PC-3 (cell line): ENCODE measurements around the gene PLEKHO2. TPM values are rescaled to one million over a fixed set of nuclear protein-coding genes. Genes with fewer than 3 reads are reported as not detected.

Source experiments
- ATAC-seq: fragments of 200-7000 bp; cut with Tn5 transposase; 2 replicates; pipeline ENCODE4 v1.9.1; 2020; ENCODE audit warnings: mild to moderate bottlenecking, moderate library complexity
- BruUV-seq: library from RNA; stranded (reverse); fragments of 400-500 nt; replicated peaks from 2 replicates; lab custom pipeline; 2021; lab: Mats Ljungman, UMichigan
- CTCF ChIA-PET: fragments of 300-600 bp; sonication (Branson Sonifier 250); formaldehyde crosslinking; loops from one replicate; lab custom pipeline; 2022; ENCODE audit warnings: antibody characterized with exemption; lab: Charles Lee
- POLR2A ChIA-PET: fragments of 300-600 bp; sonication (Branson Sonifier 250); formaldehyde crosslinking; loops from one replicate; lab custom pipeline; 2022; ENCODE audit warnings: antibody characterized with exemption; ENCODE audit not compliant: unreplicated experiment; lab: Charles Lee
- DNase-seq: peaks from one replicate; pipeline ENCODE4 v3.0.0-alpha.2; 2015
- H2AFZ ChIP-seq: fragments of 300-600 bp; sonication (generic); 2 replicates; pipeline ENCODE4 v1.6.0; 2016; ENCODE audit warnings: antibody characterized with exemption, low read length
- H3F3A ChIP-seq: fragments of 300-600 bp; sonication (generic); one replicate; pipeline ENCODE4 v1.6.0; 2017; ENCODE audit warnings: antibody characterized with exemption, low read length, control low read depth, mild to moderate bottlenecking; ENCODE audit not compliant: unreplicated experiment
- H3K27ac ChIP-seq: fragments of 300-600 bp; sonication (generic); 2 replicates; pipeline ENCODE4 v1.5.1; 2016; ENCODE audit warnings: mild to moderate bottlenecking, low read length
- H3K27me3 ChIP-seq: fragments of 300-600 bp; sonication (generic); 2 replicates; pipeline ENCODE4 v1.6.1; 2016; ENCODE audit warnings: low read length, mixed read lengths
- H3K36me3 ChIP-seq: fragments of 300-600 bp; sonication (generic); 2 replicates; pipeline ENCODE4 v1.6.1; 2016; ENCODE audit warnings: low read depth, mixed run types, low read length, mixed read lengths
- H3K4me1 ChIP-seq: fragments of 300-600 bp; sonication (generic); 2 replicates; pipeline ENCODE4 v1.5.1; 2016; ENCODE audit warnings: low read length; ENCODE audit not compliant: insufficient read depth
- H3K4me2 ChIP-seq: fragments of 300-600 bp; sonication (generic); 2 replicates; pipeline ENCODE4 v1.6.0; 2016; ENCODE audit warnings: low read length
- H3K4me3 ChIP-seq: fragments of 300-600 bp; sonication (generic); 2 replicates; pipeline ENCODE4 v1.5.1; 2016; ENCODE audit warnings: mild to moderate bottlenecking, low read length, mixed read lengths
- H3K79me2 ChIP-seq: fragments of 300-600 bp; sonication (generic); 2 replicates; pipeline ENCODE4 v1.6.1; 2017; ENCODE audit warnings: low read length, mixed read lengths
- H3K9ac ChIP-seq: fragments of 300-600 bp; sonication (generic); 2 replicates; pipeline ENCODE4 v1.6.0; 2016; ENCODE audit warnings: mild to moderate bottlenecking, low read length
- H3K9me2 ChIP-seq: fragments of 300-600 bp; sonication (generic); replicated peaks from 2 replicates; pipeline ENCODE4 v1.6.1; 2016; ENCODE audit warnings: mixed run types, low read length, mixed read lengths
- H3K9me3 ChIP-seq: fragments of 300-600 bp; sonication (generic); 2 replicates; pipeline ENCODE4 v1.6.1; 2016; ENCODE audit warnings: low read length, mixed read lengths
- H4K20me1 ChIP-seq: fragments of 300-600 bp; sonication (generic); 2 replicates; pipeline ENCODE4 v1.6.1; 2016; ENCODE audit warnings: low read length, mixed read lengths
- EZH2 ChIP-seq: fragments of 300-600 bp; sonication (generic); IDR thresholded peaks from one replicate; pipeline ENCODE4 v1.6.1; 2017; ENCODE audit warnings: antibody characterized with exemption, mild to moderate bottlenecking, low read length; ENCODE audit not compliant: unreplicated experiment
- EZH2phosphoT487 ChIP-seq: fragments of 300-600 bp; sonication (generic); IDR thresholded peaks from 2 replicates; pipeline ENCODE4 v1.6.1; 2018; ENCODE audit warnings: mild to moderate bottlenecking, antibody characterized with exemption, low read length, borderline replicate concordance
- intact Hi-C: fragments of 100-400 bp; cut with micrococcal nuclease; formaldehyde crosslinking; loops from 2 replicates; pipeline ENCODE4 v1.9.0; 2023
- total RNA-seq: library from RNA; depleted of rRNA; stranded (reverse); fragments of >200 nt; gene quantifications from 2 replicates; pipeline ENCODE4 v1.2.3, GENCODE V29; 2014
- TF ChIP-seq, protein P1 (sequence below): fragments of 300-600 bp; sonication (generic); conservative IDR thresholded peaks from 2 replicates; pipeline ENCODE4 v1.5.1; 2017; ENCODE audit warnings: antibody characterized with exemption, low read depth, mild to moderate bottlenecking, low read length

The PLEKHO2 gene
- total RNA-seq, 1 experiment from 2014 or later = 4.3 TPM

DNA sequence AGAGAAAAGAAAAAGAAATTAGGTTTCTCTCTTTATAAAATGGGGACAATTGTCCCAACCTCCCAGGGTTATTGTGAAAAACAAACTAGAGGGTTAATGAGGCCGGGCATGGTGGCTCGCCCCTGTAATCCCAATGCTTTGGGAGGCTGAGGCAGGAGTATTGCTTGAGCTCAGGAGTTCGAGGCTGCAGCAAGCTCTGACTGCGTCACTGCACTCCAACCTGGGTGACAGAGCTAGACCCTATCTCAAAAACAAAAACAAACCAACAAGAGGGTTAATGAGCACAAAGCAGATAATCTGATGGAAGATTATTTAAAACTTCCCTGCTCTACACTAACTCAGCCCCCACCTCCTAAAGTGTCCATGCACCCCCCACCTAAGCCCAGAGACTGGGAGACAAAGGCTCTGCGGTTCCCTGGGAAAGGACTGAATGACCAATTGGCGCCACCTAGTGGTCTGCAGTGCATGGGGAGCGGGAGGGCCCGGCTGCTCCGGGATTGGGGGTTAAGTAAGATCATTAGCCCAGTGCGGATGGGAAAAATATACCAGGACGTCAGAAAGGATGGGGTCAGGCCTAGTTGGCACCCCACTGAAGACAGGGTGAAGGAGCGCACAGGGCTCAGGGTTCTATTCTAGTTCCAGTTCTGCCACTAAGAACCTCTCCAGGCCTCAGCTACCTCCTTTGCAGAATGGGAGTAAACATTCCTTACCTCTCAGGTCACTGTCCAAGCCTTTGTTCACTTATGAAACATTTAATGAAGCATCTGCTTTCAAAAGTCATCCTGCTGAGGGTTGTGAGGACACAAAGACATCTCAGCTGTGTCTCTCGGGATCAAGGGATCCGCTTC is 31.8 kb upstream of the PLEKHO2 start:
- POLR2A ChIA-PET = no interaction called here
- Histone ChIP-seq H3K9ac (no peak overlapping the region), H3F3A (no peaks in the 10 kb centered on the region), H2AFZ (peak overlapping the region; percentile 34; the same call in 1 of the 2 replicates), H3K4me1 (no peaks in the 10 kb centered on the region), H4K20me1 (no peaks in the 10 kb centered on the region), H3K4me2 (no peak overlapping the region), H3K27me3 (no peaks in the 10 kb centered on the region), H3K27ac (no peak overlapping the region), H3K36me3 (no peaks in the 10 kb centered on the region), H3K4me3 (no peak overlapping the region), H3K79me2 (no peaks in the 10 kb centered on the region), H3K9me3 (no peaks in the 10 kb centered on the region), H3K9me2 (no peaks in the 10 kb centered on the region)
- CTCF ChIA-PET = interaction anchor here (0.6 to 1.7 kb wide), 2 partner anchors 79 to 203 kb away, joined by 3 to 7 read pairs; no protein-coding TSS in a partner anchor
- TF ChIP-seq EZH2phosphoT487 (no peak), EZH2 (no peak)
- TF ChIP-seq, protein P1, sequence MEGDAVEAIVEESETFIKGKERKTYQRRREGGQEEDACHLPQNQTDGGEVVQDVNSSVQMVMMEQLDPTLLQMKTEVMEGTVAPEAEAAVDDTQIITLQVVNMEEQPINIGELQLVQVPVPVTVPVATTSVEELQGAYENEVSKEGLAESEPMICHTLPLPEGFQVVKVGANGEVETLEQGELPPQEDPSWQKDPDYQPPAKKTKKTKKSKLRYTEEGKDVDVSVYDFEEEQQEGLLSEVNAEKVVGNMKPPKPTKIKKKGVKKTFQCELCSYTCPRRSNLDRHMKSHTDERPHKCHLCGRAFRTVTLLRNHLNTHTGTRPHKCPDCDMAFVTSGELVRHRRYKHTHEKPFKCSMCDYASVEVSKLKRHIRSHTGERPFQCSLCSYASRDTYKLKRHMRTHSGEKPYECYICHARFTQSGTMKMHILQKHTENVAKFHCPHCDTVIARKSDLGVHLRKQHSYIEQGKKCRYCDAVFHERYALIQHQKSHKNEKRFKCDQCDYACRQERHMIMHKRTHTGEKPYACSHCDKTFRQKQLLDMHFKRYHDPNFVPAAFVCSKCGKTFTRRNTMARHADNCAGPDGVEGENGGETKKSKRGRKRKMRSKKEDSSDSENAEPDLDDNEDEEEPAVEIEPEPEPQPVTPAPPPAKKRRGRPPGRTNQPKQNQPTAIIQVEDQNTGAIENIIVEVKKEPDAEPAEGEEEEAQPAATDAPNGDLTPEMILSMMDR = peak; percentile 94
- peak; percentile 88 for ATAC-seq
- no TSS peak for BruUV-seq
- intact Hi-C loops = loop anchor here (1.0 kb wide), 1 partner anchor 79 kb away; no protein-coding TSS in a partner anchor
- DNase-seq = peak; percentile 73

DNA sequence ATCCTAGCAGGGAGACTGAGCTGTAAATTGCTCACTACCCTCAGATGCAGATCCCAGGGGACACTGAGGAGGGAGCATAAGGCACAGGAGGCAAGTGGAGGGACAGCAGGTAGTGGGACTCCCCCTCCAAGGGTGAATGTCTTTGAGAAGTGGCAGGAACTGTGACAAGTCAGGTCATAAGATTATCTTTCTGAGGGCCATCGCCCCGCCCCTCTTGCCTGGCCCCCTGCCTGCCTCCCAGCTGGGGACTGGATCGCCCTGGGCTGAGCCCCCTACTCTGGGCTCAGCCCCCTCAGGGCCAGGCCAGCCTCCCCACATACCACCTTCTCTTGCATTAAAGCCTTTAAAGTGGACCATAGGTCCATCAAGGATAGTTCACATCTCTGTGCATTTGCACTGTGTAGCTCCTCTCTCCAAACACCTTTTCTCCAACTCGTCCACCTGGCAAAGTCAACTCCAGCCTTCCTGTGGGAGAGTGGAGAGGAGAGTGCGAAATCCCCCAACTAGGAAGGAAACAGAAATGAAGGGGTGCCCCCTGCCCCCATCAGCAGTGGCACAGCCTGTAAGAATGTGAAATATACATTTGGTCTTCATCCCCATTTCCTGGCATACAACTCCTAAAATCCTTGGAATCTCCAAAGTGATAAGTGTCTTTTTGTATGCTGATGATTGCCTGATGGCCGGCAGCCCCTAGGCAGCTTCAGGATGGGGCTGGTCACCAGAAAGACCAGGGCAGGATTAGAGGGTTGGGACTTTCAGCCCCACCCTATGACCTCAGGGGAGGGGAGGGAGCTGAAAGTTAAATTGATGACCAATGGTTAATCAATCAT is 31.0 kb upstream of the PLEKHO2 start:
- TF ChIP-seq EZH2phosphoT487 (no peak), EZH2 (no peak)
- TF ChIP-seq, protein P1 = no peak
- intact Hi-C loops = loop anchor here (1.0 kb wide), 1 partner anchor 79 kb away; no protein-coding TSS in a partner anchor
- Histone ChIP-seq H3K9me2 (no peaks in the 10 kb centered on the region), H3K4me1 (no peaks in the 10 kb centered on the region), H3K27ac (no peak overlapping the region), H3F3A (no peaks in the 10 kb centered on the region), H3K9me3 (no peaks in the 10 kb centered on the region), H3K79me2 (no peaks in the 10 kb centered on the region), H3K4me2 (no peak overlapping the region), H2AFZ (peak overlapping the region; percentile 34; the same call in 1 of the 2 replicates), H3K27me3 (no peaks in the 10 kb centered on the region), H3K36me3 (no peaks in the 10 kb centered on the region), H3K4me3 (no peak overlapping the region), H3K9ac (no peak overlapping the region), H4K20me1 (no peaks in the 10 kb centered on the region)
- no peak for ATAC-seq
- CTCF ChIA-PET = interaction anchor here (1.7 kb wide), 1 partner anchor 80 kb away, joined by 7 read pairs; no protein-coding TSS in a partner anchor
- POLR2A ChIA-PET = no interaction called here
- BruUV-seq = no TSS peak
- no peak for DNase-seq
